Activated CD4-positive, alpha-beta memory T cell treated with anti-CD3 and anti-CD28 coated beads, Interleukin-2, amount 10 ng/mL, durations not matched to agents 7 days and 5 days (primary cell): ENCODE data around the gene RTL10. TPM values are rescaled to one million over a fixed set of nuclear protein-coding genes. Genes with fewer than 3 reads are reported as not detected.

Experiments used
- CTCF ChIA-PET: fragments of 350-600 bp; sonication (Branson Sonifier 250); formaldehyde crosslinking; loops from one replicate; lab custom pipeline; 2021; ENCODE audit warnings: antibody characterized with exemption, inconsistent platforms; lab: Charles Lee
- POLR2A ChIA-PET: fragments of 350-600 bp; sonication (Branson Sonifier 250); formaldehyde crosslinking; loops from one replicate; lab custom pipeline; 2021; ENCODE audit warnings: antibody characterized with exemption; lab: Charles Lee
- DNase-seq: peaks from one replicate; pipeline ENCODE4 v3.0.0-alpha.2; 2020
- H3K27ac Mint-ChIP-seq: one replicate; pipeline ENCODE4 v1.8.0; 2021; ENCODE audit warnings: mild to moderate bottlenecking, mixed read lengths
- H3K27me3 Mint-ChIP-seq: one replicate; pipeline ENCODE4 v1.8.0; 2021; ENCODE audit warnings: mixed read lengths
- H3K36me3 Mint-ChIP-seq: one replicate; pipeline ENCODE4 v1.8.0; 2021; ENCODE audit warnings: low read depth, mixed read lengths
- H3K4me1 Mint-ChIP-seq: one replicate; pipeline ENCODE4 v1.8.0; 2021; ENCODE audit warnings: mixed read lengths
- H3K4me3 Mint-ChIP-seq: one replicate; pipeline ENCODE4 v1.8.0; 2021; ENCODE audit warnings: mild to moderate bottlenecking, mixed read lengths
- H3K9me3 Mint-ChIP-seq: one replicate; pipeline ENCODE4 v1.8.0; 2021; ENCODE audit warnings: mixed read lengths
- total RNA-seq, 2 experiments: library from RNA; stranded (reverse); gene quantifications; one replicate each; pipeline ENCODE4 v1.2.3, GENCODE V29; 2021

The RTL10 gene
- 10 to 100 TPM; 13.3 to 13.5 TPM for total RNA-seq

DNA sequence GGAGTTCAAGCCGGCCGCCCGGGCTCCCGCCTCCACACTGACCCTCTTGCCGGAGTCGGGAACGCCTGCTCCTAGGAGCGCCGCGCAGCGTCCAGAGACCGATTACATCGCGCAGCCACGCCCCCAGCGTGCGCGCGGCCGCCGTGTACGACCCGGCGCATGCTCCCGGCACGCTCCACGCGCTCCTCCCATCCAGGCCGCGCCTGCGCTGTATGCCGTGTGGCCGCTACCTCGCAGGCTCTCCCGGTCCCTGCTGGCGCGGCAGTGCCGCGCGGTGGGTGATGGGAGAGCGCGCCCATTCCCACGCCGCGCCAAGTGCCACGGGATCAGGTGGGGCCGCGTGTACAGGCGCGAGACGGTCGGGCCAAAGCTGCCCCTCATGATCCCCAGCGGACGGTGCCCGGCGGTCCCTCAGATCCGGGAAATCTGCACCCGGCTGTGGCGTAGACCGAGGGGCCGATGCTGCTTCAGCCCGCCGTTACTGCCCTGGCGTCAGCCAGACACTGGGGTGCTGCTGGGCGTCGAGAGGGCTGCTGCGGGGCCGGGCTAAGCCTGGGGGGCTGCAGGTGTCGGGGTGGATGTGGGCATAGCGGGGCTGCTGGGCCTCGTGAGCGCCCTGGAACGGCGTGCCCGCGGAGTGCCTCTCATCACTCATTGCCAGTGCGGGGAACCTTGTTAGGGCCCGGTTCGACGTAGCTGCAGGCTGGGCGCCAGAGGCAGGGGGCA lies at the start of gene RTL10, which contains the start of gene GNB1L:
TSS of gene RTL10 (minus strand) at position 97 of the 726 bp plus-strand sequence. CDS start 2,613 bp downstream, outside the sequence.
TSS of gene GNB1L (minus strand) at position 97 of the 726 bp plus-strand sequence. CDS start 33,519 bp downstream, outside the sequence.
- H3K27ac Mint-ChIP-seq = peak within 1 kb of the TSS; percentile 90
- no peaks in the 10 kb centered on the region for H3K9me3 Mint-ChIP-seq
- DNase-seq = peak; percentile 96
- peaks cover 36% of the 10 kb centered on the region for H3K4me1 Mint-ChIP-seq
- H3K36me3 Mint-ChIP-seq = peaks cover 16% of the 10 kb centered on the region
- H3K27me3 Mint-ChIP-seq = no peaks in the 10 kb centered on the region
- H3K4me3 Mint-ChIP-seq = peak within 1 kb of the TSS; percentile 90
- ChIA-PET CTCF (interaction anchor here (1.0 to 1.9 kb wide), 2 partner anchors 11 to 125 kb away, joined by 3 to 5 read pairs; no protein-coding TSS in a partner anchor), POLR2A (interaction anchor here (0.7 to 3.2 kb wide), 20 partner anchors 8 to 710 kb away, joined by 3 to 45 read pairs (median 4); partner anchors contain the start of genes CDC45, COMT, ESS2 and TXNRD2)

GRCh38 chr22:19904174-19904856 lies 49.6 kb upstream of the RTL10 start:
- POLR2A ChIA-PET = interaction anchor here (1.1 to 1.2 kb wide), 2 partner anchors 12 to 174 kb away, joined by 3 read pairs; no protein-coding TSS in a partner anchor
- no peaks in the 10 kb centered on the region for H3K36me3 Mint-ChIP-seq
- no peaks in the 10 kb centered on the region for H3K27me3 Mint-ChIP-seq
- no peak for DNase-seq
- CTCF ChIA-PET = interaction anchor here (1.0 kb wide), 1 partner anchor 174 kb away, joined by 3 read pairs; no protein-coding TSS in a partner anchor
- H3K27ac Mint-ChIP-seq = no peak overlapping the region
- H3K4me3 Mint-ChIP-seq = no peak overlapping the region
- H3K9me3 Mint-ChIP-seq = no peaks in the 10 kb centered on the region
- no peaks in the 10 kb centered on the region for H3K4me1 Mint-ChIP-seq

GRCh38 chr22:19903513-19903912 lies 48.8 kb upstream of the RTL10 start:
- no peaks in the 10 kb centered on the region for H3K27me3 Mint-ChIP-seq
- H3K9me3 Mint-ChIP-seq = no peaks in the 10 kb centered on the region
- no peak for DNase-seq
- ChIA-PET CTCF (no interaction called here), POLR2A (no interaction called here)
- no peak overlapping the region for H3K4me3 Mint-ChIP-seq
- H3K4me1 Mint-ChIP-seq = no peaks in the 10 kb centered on the region
- H3K36me3 Mint-ChIP-seq = no peaks in the 10 kb centered on the region
- no peak overlapping the region for H3K27ac Mint-ChIP-seq

GRCh38 chr22:19903031-19903430 lies 48.4 kb upstream of the RTL10 start:
- no peaks in the 10 kb centered on the region for H3K4me1 Mint-ChIP-seq
- no peaks in the 10 kb centered on the region for H3K36me3 Mint-ChIP-seq
- no peak for DNase-seq
- POLR2A ChIA-PET = no interaction called here
- no peaks in the 10 kb centered on the region for H3K27me3 Mint-ChIP-seq
- H3K27ac Mint-ChIP-seq = no peak overlapping the region
- H3K9me3 Mint-ChIP-seq = no peaks in the 10 kb centered on the region
- CTCF ChIA-PET = no interaction called here
- no peak overlapping the region for H3K4me3 Mint-ChIP-seq

- POLR2A ChIA-PET = interaction anchor here (1.2 kb wide), 1 partner anchor 48 kb away, joined by 3 read pairs; the partner anchor contains the start of genes GNB1L and RTL10
- H3K27ac Mint-ChIP-seq = no peak overlapping the region
Observed at GRCh38 chr22:19902245-19902715, 47.6 kb upstream of the RTL10 start.

GRCh38 chr22:19901577-19902244 lies 47.0 kb upstream of the RTL10 start:
- no peaks in the 10 kb centered on the region for H3K36me3 Mint-ChIP-seq
- H3K27ac Mint-ChIP-seq = no peak overlapping the region
- no peak for DNase-seq
- CTCF ChIA-PET = interaction anchor here (0.9 to 2.0 kb wide), 3 partner anchors 9 to 171 kb away, joined by 3 to 6 read pairs (median 6); no protein-coding TSS in a partner anchor
- H3K4me1 Mint-ChIP-seq = no peaks in the 10 kb centered on the region
- no peaks in the 10 kb centered on the region for H3K27me3 Mint-ChIP-seq
- no peaks in the 10 kb centered on the region for H3K9me3 Mint-ChIP-seq
- POLR2A ChIA-PET = interaction anchor here (1.2 kb wide), 1 partner anchor 47 kb away, joined by 3 read pairs; the partner anchor contains the start of genes GNB1L and RTL10
- H3K4me3 Mint-ChIP-seq = no peak overlapping the region

More at GRCh38 chr22:19902245-19902715, 47.6 kb upstream of the RTL10 start:
- H3K4me1 Mint-ChIP-seq = no peaks in the 10 kb centered on the region
- no peaks in the 10 kb centered on the region for H3K36me3 Mint-ChIP-seq
- H3K9me3 Mint-ChIP-seq = no peaks in the 10 kb centered on the region
- no peaks in the 10 kb centered on the region for H3K27me3 Mint-ChIP-seq
- no peak for DNase-seq
- CTCF ChIA-PET = interaction anchor here (2.0 kb wide), 1 partner anchor 10 kb away, joined by 6 read pairs; no protein-coding TSS in a partner anchor
- H3K4me3 Mint-ChIP-seq = no peak overlapping the region

GRCh38 chr22:19900707-19901436 lies 46.2 kb upstream of the RTL10 start:
- no peaks in the 10 kb centered on the region for H3K9me3 Mint-ChIP-seq
- no peaks in the 10 kb centered on the region for H3K27me3 Mint-ChIP-seq
- ChIA-PET CTCF (interaction anchor here (0.9 to 2.0 kb wide), 3 partner anchors 9 to 170 kb away, joined by 3 to 6 read pairs (median 6); no protein-coding TSS in a partner anchor), POLR2A (interaction anchor here (1.2 kb wide), 1 partner anchor 46 kb away, joined by 3 read pairs; the partner anchor contains the start of genes GNB1L and RTL10)
- no peak for DNase-seq
- H3K4me1 Mint-ChIP-seq = no peaks in the 10 kb centered on the region
- H3K4me3 Mint-ChIP-seq = no peak overlapping the region
- no peak overlapping the region for H3K27ac Mint-ChIP-seq
- H3K36me3 Mint-ChIP-seq = no peaks in the 10 kb centered on the region

GRCh38 chr22:19898831-19899567 lies 44.3 kb upstream of the RTL10 start:
- DNase-seq = no peak
- no peaks in the 10 kb centered on the region for H3K9me3 Mint-ChIP-seq
- no peak overlapping the region for H3K4me3 Mint-ChIP-seq
- CTCF ChIA-PET = no interaction called here
- H3K27me3 Mint-ChIP-seq = no peaks in the 10 kb centered on the region
- no peak overlapping the region for H3K27ac Mint-ChIP-seq
- POLR2A ChIA-PET = no interaction called here
- H3K4me1 Mint-ChIP-seq = no peaks in the 10 kb centered on the region
- H3K36me3 Mint-ChIP-seq = no peaks in the 10 kb centered on the region

- Mint-ChIP-seq H3K4me3 (no peak overlapping the region), H3K27me3 (no peaks in the 10 kb centered on the region), H3K36me3 (no peaks in the 10 kb centered on the region), H3K27ac (no peak overlapping the region), H3K9me3 (no peaks in the 10 kb centered on the region), H3K4me1 (peaks cover under 1% of the 10 kb centered on the region)
- POLR2A ChIA-PET = interaction anchor here (0.9 kb wide), 1 partner anchor 43 kb away, joined by 3 read pairs; no protein-coding TSS in a partner anchor
- DNase-seq = no peak
- CTCF ChIA-PET = no interaction called here
Observed at GRCh38 chr22:19898145-19898544, 43.5 kb upstream of the RTL10 start.

DNA sequence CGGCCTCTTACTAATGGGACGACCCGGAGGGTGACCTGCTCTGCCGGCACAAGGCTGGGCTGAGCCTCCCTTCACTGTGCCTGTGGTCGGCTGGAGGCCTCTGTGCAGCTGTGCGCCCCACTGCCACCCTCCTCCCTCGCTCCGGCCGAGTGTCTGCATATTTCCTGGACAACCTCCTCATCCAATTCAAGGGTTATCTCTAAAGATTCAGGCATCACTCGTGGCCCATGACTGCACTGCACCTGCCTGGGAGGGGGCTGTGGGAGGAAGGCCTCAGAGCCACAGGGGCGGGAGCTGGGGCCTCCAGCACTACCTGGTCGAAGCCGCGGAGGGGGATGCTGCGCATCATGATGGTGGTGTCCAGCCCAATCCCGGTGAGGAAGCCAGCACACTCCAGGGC lies 43.1 kb upstream of the RTL10 start:
- H3K36me3 Mint-ChIP-seq = no peaks in the 10 kb centered on the region
- no peaks in the 10 kb centered on the region for H3K9me3 Mint-ChIP-seq
- ChIA-PET CTCF (interaction anchor here (1.2 kb wide), 1 partner anchor 13 kb away, joined by 3 read pairs; no protein-coding TSS in a partner anchor), POLR2A (interaction anchor here (0.9 to 1.0 kb wide), 2 partner anchors 11 to 42 kb away, joined by 3 read pairs; no protein-coding TSS in a partner anchor)
- no peak overlapping the region for H3K27ac Mint-ChIP-seq
- no peaks in the 10 kb centered on the region for H3K27me3 Mint-ChIP-seq
- no peak for DNase-seq
- H3K4me1 Mint-ChIP-seq = peaks cover 4% of the 10 kb centered on the region
- no peak overlapping the region for H3K4me3 Mint-ChIP-seq
